ENCODE data around the gene HSD17B4.
A peak's percentile ranks its signal among the peaks of the same experiment; 100 is the strongest.

Gene HSD17B4

GRCh38 chr5:119458911-119459632 is 6.8 kb downstream of the HSD17B4 start:
- no peaks in the 10 kb centered on the region for H3K9me3 ChIP-seq (ENCODE audit: insufficient read depth, low read length)
- TF ChIP-seq, protein P1, sequence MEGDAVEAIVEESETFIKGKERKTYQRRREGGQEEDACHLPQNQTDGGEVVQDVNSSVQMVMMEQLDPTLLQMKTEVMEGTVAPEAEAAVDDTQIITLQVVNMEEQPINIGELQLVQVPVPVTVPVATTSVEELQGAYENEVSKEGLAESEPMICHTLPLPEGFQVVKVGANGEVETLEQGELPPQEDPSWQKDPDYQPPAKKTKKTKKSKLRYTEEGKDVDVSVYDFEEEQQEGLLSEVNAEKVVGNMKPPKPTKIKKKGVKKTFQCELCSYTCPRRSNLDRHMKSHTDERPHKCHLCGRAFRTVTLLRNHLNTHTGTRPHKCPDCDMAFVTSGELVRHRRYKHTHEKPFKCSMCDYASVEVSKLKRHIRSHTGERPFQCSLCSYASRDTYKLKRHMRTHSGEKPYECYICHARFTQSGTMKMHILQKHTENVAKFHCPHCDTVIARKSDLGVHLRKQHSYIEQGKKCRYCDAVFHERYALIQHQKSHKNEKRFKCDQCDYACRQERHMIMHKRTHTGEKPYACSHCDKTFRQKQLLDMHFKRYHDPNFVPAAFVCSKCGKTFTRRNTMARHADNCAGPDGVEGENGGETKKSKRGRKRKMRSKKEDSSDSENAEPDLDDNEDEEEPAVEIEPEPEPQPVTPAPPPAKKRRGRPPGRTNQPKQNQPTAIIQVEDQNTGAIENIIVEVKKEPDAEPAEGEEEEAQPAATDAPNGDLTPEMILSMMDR (IDR thresholded peaks at IDR 0.05; ENCODE audit: low read depth, low read length), result no peak
- TF ChIP-seq EZH2phosphoT487 (IDR thresholded peaks at IDR 0.05; ENCODE audit: low read depth), result no peak
- H3K36me3 ChIP-seq (replicated peaks; ENCODE audit: low read depth, low read length), result no peaks in the 10 kb centered on the region
- no peaks in the 10 kb centered on the region for H3K27me3 ChIP-seq (ENCODE audit: low read depth, low read length)
- H3K27ac ChIP-seq (ENCODE audit: low read length), result no peak overlapping the region
- no peak overlapping the region for H3K9ac ChIP-seq (ENCODE audit: low read length)
- no peaks in the 10 kb centered on the region for H4K20me1 ChIP-seq (ENCODE audit: insufficient read depth, low read length)
- no peaks in the 10 kb centered on the region for H3K4me1 ChIP-seq (ENCODE audit: low read length)
- H2AFZ ChIP-seq (ENCODE audit: low read depth, low read length), result no peak overlapping the region
- H3K4me2 ChIP-seq (ENCODE audit: low read length), result no peak overlapping the region
- no peaks in the 10 kb centered on the region for H3K79me2 ChIP-seq (ENCODE audit: low read length)
- H3K4me3 ChIP-seq (ENCODE audit: low read length), result no peak overlapping the region

DNA sequence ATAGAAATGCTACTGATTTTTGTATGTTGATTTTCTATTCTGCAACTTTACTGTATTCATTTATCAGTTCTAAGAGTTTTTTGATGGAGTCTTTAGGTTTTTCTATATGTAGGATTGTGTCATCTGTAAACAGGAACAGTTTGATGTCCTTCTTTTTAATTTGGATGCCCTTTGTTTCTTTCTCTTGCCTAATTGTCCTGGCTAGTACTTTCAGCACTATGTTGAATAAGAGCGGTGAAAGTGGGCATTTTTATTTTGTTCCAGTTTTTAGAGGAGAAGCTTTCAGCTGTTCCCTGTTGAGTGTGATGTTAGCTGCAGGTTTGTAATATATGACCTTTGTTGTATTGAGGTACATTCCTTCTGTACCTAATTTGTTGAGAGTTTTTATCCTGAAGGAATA is 13.3 kb downstream of the HSD17B4 start:
- Histone ChIP-seq H3K36me3 (replicated peaks; ENCODE audit: low read depth, low read length) (peaks cover 31% of the 10 kb centered on the region), H3K9ac (ENCODE audit: low read length) (no peak overlapping the region), H3K4me1 (ENCODE audit: low read length) (peaks cover 10% of the 10 kb centered on the region), H3K79me2 (ENCODE audit: low read length) (peaks cover 18% of the 10 kb centered on the region), H3K9me3 (ENCODE audit: insufficient read depth, low read length) (0 out of 2 replicates have a peak, but pooled peaks cover 9% of the 10 kb centered on the region), H2AFZ (ENCODE audit: low read depth, low read length) (no peak overlapping the region), H3K27me3 (ENCODE audit: low read depth, low read length) (no peaks in the 10 kb centered on the region), H3K4me3 (ENCODE audit: low read length) (no peak overlapping the region), H3K4me2 (ENCODE audit: low read length) (no peak overlapping the region), H3K27ac (ENCODE audit: low read length) (no peak overlapping the region), H4K20me1 (ENCODE audit: insufficient read depth, low read length) (no peaks in the 10 kb centered on the region)
- TF ChIP-seq, protein P1 (IDR thresholded peaks at IDR 0.05; ENCODE audit: low read depth, low read length), result no peak
- no peak for TF ChIP-seq EZH2phosphoT487 (IDR thresholded peaks at IDR 0.05; ENCODE audit: low read depth)

DNA sequence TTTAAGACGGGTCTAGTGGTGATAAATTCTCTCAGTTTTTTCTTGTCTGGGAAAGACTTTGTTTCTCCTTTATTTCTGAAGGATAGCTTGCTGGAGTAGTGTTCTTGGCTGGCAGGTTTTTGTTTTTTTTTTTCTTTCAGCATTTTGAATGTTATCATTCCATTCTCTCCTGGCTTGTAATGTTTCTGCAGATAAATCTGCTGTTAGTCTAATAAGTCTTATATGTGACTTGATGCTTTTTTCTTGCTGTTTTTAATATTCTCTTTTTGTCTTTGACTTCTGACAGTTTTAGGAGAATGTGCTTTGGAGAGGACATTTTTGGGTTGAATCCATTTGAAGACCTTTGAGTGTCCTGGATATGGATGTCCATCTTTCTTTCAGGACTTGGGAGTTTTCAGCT is 16.0 kb downstream of the HSD17B4 start:
- Histone ChIP-seq H3K9me3 (ENCODE audit: insufficient read depth, low read length) (0 out of 2 replicates have a peak, but pooled peaks cover 9% of the 10 kb centered on the region), H2AFZ (ENCODE audit: low read depth, low read length) (no peak overlapping the region), H3K27me3 (ENCODE audit: low read depth, low read length) (no peaks in the 10 kb centered on the region), H3K9ac (ENCODE audit: low read length) (no peak overlapping the region), H3K79me2 (ENCODE audit: low read length) (peaks cover 18% of the 10 kb centered on the region), H3K4me1 (ENCODE audit: low read length) (peaks cover 18% of the 10 kb centered on the region), H3K36me3 (replicated peaks; ENCODE audit: low read depth, low read length) (peaks cover 31% of the 10 kb centered on the region), H3K27ac (ENCODE audit: low read length) (no peak overlapping the region), H3K4me2 (ENCODE audit: low read length) (no peak overlapping the region), H3K4me3 (ENCODE audit: low read length) (no peak overlapping the region), H4K20me1 (ENCODE audit: insufficient read depth, low read length) (no peaks in the 10 kb centered on the region)
- TF ChIP-seq, protein P1 (IDR thresholded peaks at IDR 0.05; ENCODE audit: low read depth, low read length), result no peak
- no peak for TF ChIP-seq EZH2phosphoT487 (IDR thresholded peaks at IDR 0.05; ENCODE audit: low read depth)

GRCh38 chr5:119470105-119470763 is 17.9 kb downstream of the HSD17B4 start:
- H3K9me3 ChIP-seq (ENCODE audit: insufficient read depth, low read length), result 0 out of 2 replicates have a peak, but pooled peaks cover 9% of the 10 kb centered on the region
- H3K27ac ChIP-seq (ENCODE audit: low read length), result peak overlapping the region; percentile 70
- H3K9ac ChIP-seq (ENCODE audit: low read length), result peak overlapping the region; percentile 36; the same call in 1 of the 2 replicates
- peaks cover 18% of the 10 kb centered on the region for H3K4me1 ChIP-seq (ENCODE audit: low read length)
- no peak for TF ChIP-seq EZH2phosphoT487 (IDR thresholded peaks at IDR 0.05; ENCODE audit: low read depth)
- TF ChIP-seq, protein P1 (IDR thresholded peaks at IDR 0.05; ENCODE audit: low read depth, low read length), result no peak
- H4K20me1 ChIP-seq (ENCODE audit: insufficient read depth, low read length), result no peaks in the 10 kb centered on the region
- H3K36me3 ChIP-seq (replicated peaks; ENCODE audit: low read depth, low read length), result peaks cover 28% of the 10 kb centered on the region
- H3K4me2 ChIP-seq (ENCODE audit: low read length), result peak overlapping the region; percentile 77
- H2AFZ ChIP-seq (ENCODE audit: low read depth, low read length), result no peak overlapping the region
- peak overlapping the region; percentile 40 for H3K4me3 ChIP-seq (ENCODE audit: low read length)
- no peaks in the 10 kb centered on the region for H3K27me3 ChIP-seq (ENCODE audit: low read depth, low read length)
- H3K79me2 ChIP-seq (ENCODE audit: low read length), result peaks cover 18% of the 10 kb centered on the region
